SU-DHL-6 (cell line): ENCODE data around the gene NACC2.

ENCODE experiments used
- H2AFZ ChIP-seq: fragments of 200-600 bp; sonication (generic); 2 replicates; pipeline ENCODE4 v1.6.1; 2014; ENCODE audit warnings: low read depth, mild to moderate bottlenecking, moderate library complexity, mixed read lengths, antibody characterized with exemption, low read length; ENCODE audit not compliant: severe bottlenecking
- H3F3A ChIP-seq: fragments of 200-600 bp; shearing (Covaris generic); 2 replicates; pipeline ENCODE4 v1.6.0; 2016; ENCODE audit warnings: antibody characterized with exemption, mild to moderate bottlenecking; ENCODE audit not compliant: insufficient read depth
- H3K27ac ChIP-seq: fragments of 200-600 bp; sonication (generic); 2 replicates; pipeline ENCODE4 v1.5.1; 2016; ENCODE audit warnings: low read depth, mild to moderate bottlenecking, low read length, moderate library complexity, mixed read lengths
- H3K27me3 ChIP-seq: fragments of 200-600 bp; sonication (generic), shearing (Covaris generic); 2 replicates; pipeline ENCODE4 v1.6.0; 2014; ENCODE audit warnings: mild to moderate bottlenecking, low read length
- H3K36me3 ChIP-seq: fragments of 200-600 bp; sonication (generic); 2 replicates; pipeline ENCODE4 v1.6.1; 2014; ENCODE audit warnings: mild to moderate bottlenecking, low read length, mixed read lengths
- H3K4me2 ChIP-seq: fragments of 300-600, 200-600 bp; shearing (Covaris generic), sonication (generic); 2 replicates; pipeline ENCODE4 v1.6.0; 2014; ENCODE audit warnings: low read length, low read depth, mild to moderate bottlenecking; ENCODE audit not compliant: poor library complexity, severe bottlenecking
- H3K4me3 ChIP-seq: fragments of 200-600 bp; sonication (generic); 2 replicates; pipeline ENCODE4 v1.5.1; 2014; ENCODE audit warnings: antibody characterized with exemption, low read length, mild to moderate bottlenecking, mixed read lengths; ENCODE audit not compliant: insufficient read depth, poor library complexity, severe bottlenecking
- H3K79me2 ChIP-seq: fragments of 200-600 bp; sonication (generic); 2 replicates; pipeline ENCODE4 v1.6.1; 2014; ENCODE audit warnings: mild to moderate bottlenecking, low read length, moderate library complexity; ENCODE audit not compliant: insufficient read depth
- H3K9ac ChIP-seq: fragments of 200-600 bp; sonication (generic); 2 replicates; pipeline ENCODE4 v1.7.0; 2014; ENCODE audit warnings: mild to moderate bottlenecking, low read length
- H3K9me2 ChIP-seq: fragments of 200-600 bp; sonication (generic); replicated peaks from 2 replicates; pipeline ENCODE4 v1.6.1; 2014; ENCODE audit warnings: low read length; ENCODE audit not compliant: insufficient read depth
- H3K9me3 ChIP-seq: fragments of 200-600 bp; sonication (generic); 2 replicates; pipeline ENCODE4 v1.6.1; 2014; ENCODE audit warnings: low read length, mixed read lengths; ENCODE audit not compliant: insufficient read depth
- H4K20me1 ChIP-seq: fragments of 200-600 bp; sonication (generic); 2 replicates; pipeline ENCODE4 v1.6.1; 2014; ENCODE audit warnings: low read depth, mild to moderate bottlenecking, antibody characterized with exemption, low read length, moderate library complexity, mixed read lengths
- EZH2phosphoT487 ChIP-seq: fragments of 200-600 bp; sonication (generic), shearing (Covaris generic); conservative IDR thresholded peaks from 2 replicates; pipeline ENCODE4 v1.6.1; 2018; ENCODE audit warnings: mild to moderate bottlenecking, antibody characterized with exemption, low read length, moderate library complexity, mixed read lengths
- TF ChIP-seq, protein P1 (sequence below): fragments of 200-600 bp; sonication (generic); IDR thresholded peaks from one replicate; pipeline ENCODE4 v1.5.1; 2017; ENCODE audit warnings: antibody characterized with exemption, mild to moderate bottlenecking, low read length, moderate library complexity; ENCODE audit not compliant: insufficient read depth, poor library complexity, severe bottlenecking

Gene NACC2

DNA sequence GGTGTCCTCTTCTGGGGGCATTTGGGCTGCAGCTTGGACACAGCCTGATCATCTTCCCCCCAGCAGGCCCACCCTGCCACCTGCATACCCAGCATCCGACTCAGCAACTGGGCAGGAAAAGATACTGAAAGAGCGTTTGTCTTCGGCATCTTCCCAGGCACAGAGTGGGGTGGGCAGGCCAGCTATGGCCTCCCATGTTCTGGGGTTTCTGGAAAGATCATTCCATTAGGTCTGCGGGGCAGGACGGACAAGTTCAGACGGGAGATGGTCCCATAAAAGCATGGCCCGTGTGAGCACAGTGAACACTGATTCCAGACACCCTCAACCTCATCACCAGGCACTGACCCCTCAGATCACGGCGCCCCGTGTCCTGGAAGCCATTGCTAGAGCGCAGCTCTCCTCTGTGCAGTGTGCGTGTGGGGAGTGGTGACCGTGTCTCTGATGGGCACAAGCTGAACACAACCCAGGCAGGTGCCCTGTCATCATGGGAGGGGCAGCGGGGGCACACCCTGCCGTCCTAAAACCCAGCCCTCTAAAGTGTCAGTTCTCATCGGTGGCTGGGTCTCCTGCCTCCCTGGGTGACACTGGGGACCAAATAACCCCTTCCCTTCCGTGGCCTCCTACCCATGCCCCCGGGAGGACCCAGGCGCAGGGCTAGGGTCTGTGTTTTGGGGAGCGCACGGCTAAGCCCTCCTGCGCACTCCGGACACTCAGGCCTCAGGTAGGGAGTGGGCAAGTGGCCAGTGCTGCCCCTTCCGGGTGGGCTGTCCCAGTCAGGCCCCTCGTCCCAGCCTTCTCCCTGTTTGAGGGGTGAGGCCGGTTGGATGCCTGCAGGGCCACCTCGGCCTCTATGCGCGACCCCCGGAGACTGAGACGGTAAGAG, 36.8 kb upstream of the NACC2 start:
- H4K20me1 ChIP-seq = no peaks in the 10 kb centered on the region
- H3K79me2 ChIP-seq = no peaks in the 10 kb centered on the region
- no peaks in the 10 kb centered on the region for H3K9me2 ChIP-seq
- H2AFZ ChIP-seq = no peak overlapping the region
- no peak for TF ChIP-seq EZH2phosphoT487
- TF ChIP-seq, protein P1, sequence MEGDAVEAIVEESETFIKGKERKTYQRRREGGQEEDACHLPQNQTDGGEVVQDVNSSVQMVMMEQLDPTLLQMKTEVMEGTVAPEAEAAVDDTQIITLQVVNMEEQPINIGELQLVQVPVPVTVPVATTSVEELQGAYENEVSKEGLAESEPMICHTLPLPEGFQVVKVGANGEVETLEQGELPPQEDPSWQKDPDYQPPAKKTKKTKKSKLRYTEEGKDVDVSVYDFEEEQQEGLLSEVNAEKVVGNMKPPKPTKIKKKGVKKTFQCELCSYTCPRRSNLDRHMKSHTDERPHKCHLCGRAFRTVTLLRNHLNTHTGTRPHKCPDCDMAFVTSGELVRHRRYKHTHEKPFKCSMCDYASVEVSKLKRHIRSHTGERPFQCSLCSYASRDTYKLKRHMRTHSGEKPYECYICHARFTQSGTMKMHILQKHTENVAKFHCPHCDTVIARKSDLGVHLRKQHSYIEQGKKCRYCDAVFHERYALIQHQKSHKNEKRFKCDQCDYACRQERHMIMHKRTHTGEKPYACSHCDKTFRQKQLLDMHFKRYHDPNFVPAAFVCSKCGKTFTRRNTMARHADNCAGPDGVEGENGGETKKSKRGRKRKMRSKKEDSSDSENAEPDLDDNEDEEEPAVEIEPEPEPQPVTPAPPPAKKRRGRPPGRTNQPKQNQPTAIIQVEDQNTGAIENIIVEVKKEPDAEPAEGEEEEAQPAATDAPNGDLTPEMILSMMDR = no peak
- no peaks in the 10 kb centered on the region for H3F3A ChIP-seq
- H3K4me3 ChIP-seq = no peak overlapping the region
- H3K9me3 ChIP-seq = no peaks in the 10 kb centered on the region
- H3K4me2 ChIP-seq = no peak overlapping the region
- no peak overlapping the region for H3K27ac ChIP-seq
- no peaks in the 10 kb centered on the region for H3K36me3 ChIP-seq
- H3K27me3 ChIP-seq = no peaks in the 10 kb centered on the region
- H3K9ac ChIP-seq = no peak overlapping the region

DNA sequence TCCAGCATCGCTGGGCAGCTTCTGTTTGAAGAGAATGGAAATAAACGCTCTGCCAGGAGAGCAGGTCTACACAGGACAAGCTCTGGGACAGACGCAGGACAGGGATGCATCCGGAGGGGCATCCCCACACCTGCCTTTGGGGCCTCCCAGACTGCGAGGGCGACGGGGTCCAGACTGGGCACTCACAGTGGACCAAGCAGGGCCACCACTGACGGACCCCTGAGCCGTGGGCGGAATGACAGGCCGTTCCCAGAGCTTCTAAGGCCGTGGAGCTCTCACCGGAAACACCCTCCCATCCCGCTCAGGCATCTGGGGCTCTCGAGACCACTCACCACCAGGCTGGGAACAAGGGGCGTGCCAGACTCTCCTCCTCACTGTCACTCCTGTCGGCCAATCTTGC, 34.1 kb upstream of the NACC2 start:
- Histone ChIP-seq H3F3A (no peaks in the 10 kb centered on the region), H3K79me2 (no peaks in the 10 kb centered on the region), H3K27ac (no peak overlapping the region), H3K9ac (no peak overlapping the region), H3K27me3 (no peaks in the 10 kb centered on the region), H3K4me2 (no peak overlapping the region), H3K36me3 (no peaks in the 10 kb centered on the region), H3K9me2 (no peaks in the 10 kb centered on the region), H3K4me3 (no peak overlapping the region), H2AFZ (no peak overlapping the region), H3K9me3 (no peaks in the 10 kb centered on the region), H4K20me1 (no peaks in the 10 kb centered on the region)
- no peak for TF ChIP-seq EZH2phosphoT487
- TF ChIP-seq, protein P1 = no peak

DNA sequence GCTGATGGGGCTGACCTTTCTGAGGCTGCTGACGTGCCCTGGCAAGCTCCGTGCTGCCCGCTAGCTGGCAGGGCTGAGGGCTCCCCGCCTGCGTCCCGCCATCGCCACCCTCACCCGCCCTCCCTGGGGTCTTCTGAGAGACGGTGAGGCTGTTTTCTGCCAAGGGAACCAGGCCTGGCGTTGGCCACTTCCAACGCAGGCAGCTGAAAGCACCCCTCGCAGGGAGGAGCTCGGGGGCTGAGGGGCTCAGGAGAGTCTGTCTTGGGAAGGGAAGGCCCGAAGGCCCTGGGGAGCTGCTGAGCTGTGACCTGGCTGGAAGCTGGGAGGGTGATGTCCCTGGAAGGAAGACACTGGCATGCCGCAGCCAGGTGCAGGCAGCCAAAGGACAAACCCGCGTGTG, 33.3 kb upstream of the NACC2 start:
- H3K9me2 ChIP-seq = no peaks in the 10 kb centered on the region
- no peak overlapping the region for H3K4me3 ChIP-seq
- TF ChIP-seq EZH2phosphoT487 = no peak
- TF ChIP-seq, protein P1 = no peak
- no peaks in the 10 kb centered on the region for H3K79me2 ChIP-seq
- H2AFZ ChIP-seq = no peak overlapping the region
- no peaks in the 10 kb centered on the region for H3K27me3 ChIP-seq
- no peaks in the 10 kb centered on the region for H3F3A ChIP-seq
- H3K9ac ChIP-seq = no peak overlapping the region
- no peaks in the 10 kb centered on the region for H4K20me1 ChIP-seq
- H3K9me3 ChIP-seq = no peaks in the 10 kb centered on the region
- no peak overlapping the region for H3K27ac ChIP-seq
- H3K36me3 ChIP-seq = no peaks in the 10 kb centered on the region
- H3K4me2 ChIP-seq = no peak overlapping the region
